Measurements from ENCODE around the gene ATF7IP2.
"Not testable (repeated sequence)": the region's sequence is repeated elsewhere in the genome, so short reads cannot be mapped to it uniquely, and the experiment has no call there.

Gene ATF7IP2

GRCh38 chr16:10452208-10453158 is 66.6 kb downstream of the ATF7IP2 start:
- DNase-seq (ENCODE audit: low read depth, low spot score), result not testable (repeated sequence)

GRCh38 chr16:10453159-10453510 is 67.3 kb downstream of the ATF7IP2 start:
- DNase-seq (ENCODE audit: low read depth, low spot score), result no peak

- no peak for DNase-seq (ENCODE audit: low read depth, low spot score)
Observed at GRCh38 chr16:10465821-10466220, 80.0 kb downstream of the ATF7IP2 start.

- no peak for DNase-seq (ENCODE audit: low read depth, low spot score)
Observed at GRCh38 chr16:10466313-10466712, 80.5 kb downstream of the ATF7IP2 start.

GRCh38 chr16:10466861-10467260 is 81.0 kb downstream of the ATF7IP2 start:
- DNase-seq (ENCODE audit: low read depth, low spot score), result no peak

- not testable (repeated sequence) for DNase-seq (ENCODE audit: low read depth, low spot score)
Observed at GRCh38 chr16:10476636-10477035, 90.8 kb downstream of the ATF7IP2 start.

- no peak for DNase-seq (ENCODE audit: low read depth, low spot score)
Observed at GRCh38 chr16:10480151-10480550, 94.3 kb downstream of the ATF7IP2 start.

- no peak for DNase-seq (ENCODE audit: low read depth, low spot score)
Observed at GRCh38 chr16:10485159-10485558, 99.3 kb downstream of the ATF7IP2 start.

GRCh38 chr16:10485698-10486382 is 100.0 kb downstream of the ATF7IP2 start:
- no peak for DNase-seq (ENCODE audit: low read depth, low spot score)

- DNase-seq (ENCODE audit: low read depth, low spot score), result no peak
Observed at GRCh38 chr16:10490141-10490540, 104.3 kb downstream of the ATF7IP2 start.

- DNase-seq (ENCODE audit: low read depth, low spot score), result no peak
Observed at GRCh38 chr16:10493276-10493675, 107.4 kb downstream of the ATF7IP2 start.

- no peak for DNase-seq (ENCODE audit: low read depth, low spot score)
Observed at GRCh38 chr16:10494343-10495030, 108.6 kb downstream of the ATF7IP2 start.

GRCh38 chr16:10495031-10495345 is 109.1 kb downstream of the ATF7IP2 start:
- DNase-seq (ENCODE audit: low read depth, low spot score), result no peak

- DNase-seq (ENCODE audit: low read depth, low spot score), result no peak
Observed at GRCh38 chr16:10497132-10498101, 111.6 kb downstream of the ATF7IP2 start.

- DNase-seq (ENCODE audit: low read depth, low spot score), result no peak
Observed at GRCh38 chr16:10500582-10500981, 114.7 kb downstream of the ATF7IP2 start.

- no peak for DNase-seq (ENCODE audit: low read depth, low spot score)
Observed at GRCh38 chr16:10501016-10501607, 115.3 kb downstream of the ATF7IP2 start.

- DNase-seq (ENCODE audit: low read depth, low spot score), result no peak
Observed at GRCh38 chr16:10502776-10503175, 116.9 kb downstream of the ATF7IP2 start.

GRCh38 chr16:10504404-10504885 is 118.6 kb downstream of the ATF7IP2 start:
- DNase-seq (ENCODE audit: low read depth, low spot score), result no peak

- DNase-seq (ENCODE audit: low read depth, low spot score), result not testable (repeated sequence)
Observed at GRCh38 chr16:10505286-10505685, 119.4 kb downstream of the ATF7IP2 start.

GRCh38 chr16:10509534-10510025 is 123.7 kb downstream of the ATF7IP2 start:
- DNase-seq (ENCODE audit: low read depth, low spot score), result peak; percentile 51
